Liver (tissue), 9 donors: ENCODE data around the gene HOXD9. TPM values are rescaled to one million over a fixed set of nuclear protein-coding genes. Genes with fewer than 3 reads are reported as not detected.

ENCODE experiments used
- DNase-seq: peaks from one replicate; pipeline ENCODE4 v3.0.0-alpha.2; 2017; ENCODE audit warnings: low spot score
- H3K27ac ChIP-seq, 2 donors: one replicate each; pipeline ENCODE4 v1.7.0; 2013; ENCODE audit warnings: inconsistent platforms in 2 of 2, low read length in 2 of 2, control low read depth in 1 of 2, low read depth in 1 of 2, mild to moderate bottlenecking in 1 of 2
- H3K27me3 ChIP-seq, 4 donors: one replicate each; pipeline versions ENCODE4 v1.6.1 to v1.7.0; 2013; ENCODE audit warnings: low read length in 3 of 4, inconsistent platforms in 1 of 4, mild to moderate bottlenecking in 1 of 4, moderate library complexity in 1 of 4; ENCODE audit not compliant: control insufficient read depth in 4 of 4, insufficient read depth in 4 of 4
- H3K36me3 ChIP-seq, 4 donors: one replicate each; pipeline versions ENCODE4 v1.6.1 to v1.7.0; 2013; ENCODE audit warnings: low read length in 3 of 4, mild to moderate bottlenecking in 3 of 4, low read depth in 1 of 4, moderate library complexity in 1 of 4; ENCODE audit not compliant: control insufficient read depth in 4 of 4, insufficient read depth in 3 of 4
- H3K4me1 ChIP-seq, 4 donors: one replicate each; pipeline versions ENCODE4 v1.6.1 to v1.7.0; 2013; ENCODE audit warnings: low read length in 3 of 4, mild to moderate bottlenecking in 3 of 4, moderate library complexity in 1 of 4; ENCODE audit not compliant: control insufficient read depth in 4 of 4, insufficient read depth in 4 of 4
- H3K4me3 ChIP-seq, 3 donors: one replicate each; pipeline versions ENCODE4 v1.6.1 to v1.7.0; 2013; ENCODE audit warnings: low read length in 3 of 3, control low read depth in 1 of 3, low read depth in 1 of 3, mild to moderate bottlenecking in 1 of 3
- H3K9ac ChIP-seq, 2 donors: one replicate each; pipeline ENCODE4 v1.7.0; 2013; ENCODE audit warnings: low read length in 2 of 2, mild to moderate bottlenecking in 2 of 2, moderate library complexity in 2 of 2, control low read depth in 1 of 2, low read depth in 1 of 2
- H3K9me3 ChIP-seq, 4 donors: one replicate each; pipeline versions ENCODE4 v1.6.1 to v1.7.0; 2013; ENCODE audit warnings: low read length in 3 of 4; ENCODE audit not compliant: control insufficient read depth in 4 of 4
- ATF3 ChIP-seq: IDR thresholded peaks from 2 replicates; pipeline ENCODE4 v1.6.1; 2016; ENCODE audit warnings: antibody characterized with exemption
- CTCF ChIP-seq: fragments of 150-350 bp; IDR thresholded peaks from 2 replicates; pipeline ENCODE4 v1.5.1; 2017; ENCODE audit warnings: improper control_type of control experiment, low read depth, low read length; ENCODE audit not compliant: missing input control
- EGR1 ChIP-seq, 2 donors: IDR thresholded peaks; 2 replicates each; pipeline ENCODE4 v1.6.1; 2016 to 2018; ENCODE audit warnings: antibody characterized with exemption in 2 of 2, low read depth in 2 of 2
- FOXA1 ChIP-seq: IDR thresholded peaks from 2 replicates; pipeline ENCODE4 v1.6.1; 2016; ENCODE audit warnings: antibody characterized with exemption
- FOXA2 ChIP-seq: IDR thresholded peaks from 2 replicates; pipeline ENCODE4 v1.6.1; 2016; ENCODE audit warnings: antibody characterized with exemption
- GABPA ChIP-seq, 2 donors: IDR thresholded peaks in 1 of 2; conservative IDR thresholded peaks in 1 of 2; 2 replicates each; pipeline ENCODE4 v1.6.1; 2016; ENCODE audit warnings: antibody characterized with exemption in 2 of 2, mild to moderate bottlenecking in 1 of 2, moderate library complexity in 1 of 2
- HNF4A ChIP-seq, 2 donors: conservative IDR thresholded peaks; 2 replicates each; pipeline ENCODE4 v1.6.1; 2016; ENCODE audit warnings: antibody characterized with exemption in 2 of 2, mild to moderate bottlenecking in 2 of 2
- HNF4G ChIP-seq: IDR thresholded peaks from 2 replicates; pipeline ENCODE4 v1.6.1; 2016; ENCODE audit warnings: antibody characterized with exemption
- JUND ChIP-seq, 2 donors: IDR thresholded peaks; 2 replicates each; pipeline ENCODE4 v1.6.1; 2016; ENCODE audit warnings: antibody characterized with exemption in 2 of 2
- MAX ChIP-seq: IDR thresholded peaks from 2 replicates; pipeline ENCODE4 v1.6.1; 2016; ENCODE audit warnings: antibody characterized with exemption
- NR2F2 ChIP-seq: IDR thresholded peaks from 2 replicates; pipeline ENCODE4 v1.6.1; 2016; ENCODE audit warnings: antibody characterized with exemption
- RAD21 ChIP-seq, 2 donors: IDR thresholded peaks; 2 replicates each; pipeline ENCODE4 v1.6.1; 2016; ENCODE audit warnings: antibody characterized with exemption in 2 of 2, mild to moderate bottlenecking in 2 of 2
- REST ChIP-seq: IDR thresholded peaks from 2 replicates; pipeline ENCODE4 v1.6.1; 2016; ENCODE audit warnings: antibody characterized with exemption, mild to moderate bottlenecking
- RXRA ChIP-seq, 2 donors: IDR thresholded peaks; 2 replicates each; pipeline ENCODE4 v1.6.1; 2017 to 2018; ENCODE audit warnings: antibody characterized with exemption in 2 of 2, mild to moderate bottlenecking in 1 of 2
- SP1 ChIP-seq: IDR thresholded peaks from 2 replicates; pipeline ENCODE4 v1.6.1; 2018; ENCODE audit warnings: antibody characterized with exemption, mild to moderate bottlenecking
- TAF1 ChIP-seq: conservative IDR thresholded peaks from 2 replicates; pipeline ENCODE4 v1.6.1; 2016; ENCODE audit warnings: antibody characterized with exemption, mild to moderate bottlenecking
- YY1 ChIP-seq: IDR thresholded peaks from 2 replicates; pipeline ENCODE4 v1.6.1; 2016; ENCODE audit warnings: antibody characterized with exemption, mild to moderate bottlenecking
- WGBS: extraction: QIAGEN DNeasy Blood & Tissue Kit; methylation state at CpG from one replicate; pipeline ENCODE4 v1.1.7; 2013; 5-methylcytosine and 5-hydroxymethylcytosine counted together
- polyA plus RNA-seq, 2 donors: library from polyadenylated mRNA; stranded (reverse) in 1 of 2; unstranded in 1 of 2; fragments of 200-250 nt in 1 of 2; fragments of >200 nt in 1 of 2; fragmentation: Nextera tagmentation in 1 of 2; extraction: Ambion mirVana in 1 of 2; gene quantifications; one replicate each; pipeline versions ENCODE4 v1.2.1 to v1.2.3, GENCODE V29; 2013 to 2015
- total RNA-seq, 2 donors: library from RNA; depleted of rRNA; stranded (reverse); fragments of >200 nt; gene quantifications; one replicate each; pipeline ENCODE4 v1.2.3, GENCODE V29; 2014
- TF ChIP-seq, protein P1 (sequence below): IDR thresholded peaks from 2 replicates; pipeline ENCODE4 v1.6.1; 2016; ENCODE audit warnings: antibody characterized with exemption
- donor health status: healthy.
- donor health status: healthy.
- donor health status: healthy.
- donor health status: healthy.
- donor health status: healthy.

HOXD9 gene
- total and polyA plus RNA-seq, 4 donors = 0.07 TPM; not detected in 3

GRCh38 chr2:176078541-176079284, 43.8 kb upstream of the HOXD9 start:
- no peaks in the 10 kb centered on the region for H3K36me3 ChIP-seq
- H3K9me3 ChIP-seq = peaks cover 0 to 25% (median 5%) of the 10 kb centered on the region in 4 donors
- H3K4me3 ChIP-seq = no peak overlapping the region
- no peak for TF ChIP-seq RXRA (IDR thresholded peaks at IDR 0.05)
- TF ChIP-seq TAF1 = no peak
- TF ChIP-seq JUND (IDR thresholded peaks at IDR 0.05) = no peak
- TF ChIP-seq, protein P1, sequence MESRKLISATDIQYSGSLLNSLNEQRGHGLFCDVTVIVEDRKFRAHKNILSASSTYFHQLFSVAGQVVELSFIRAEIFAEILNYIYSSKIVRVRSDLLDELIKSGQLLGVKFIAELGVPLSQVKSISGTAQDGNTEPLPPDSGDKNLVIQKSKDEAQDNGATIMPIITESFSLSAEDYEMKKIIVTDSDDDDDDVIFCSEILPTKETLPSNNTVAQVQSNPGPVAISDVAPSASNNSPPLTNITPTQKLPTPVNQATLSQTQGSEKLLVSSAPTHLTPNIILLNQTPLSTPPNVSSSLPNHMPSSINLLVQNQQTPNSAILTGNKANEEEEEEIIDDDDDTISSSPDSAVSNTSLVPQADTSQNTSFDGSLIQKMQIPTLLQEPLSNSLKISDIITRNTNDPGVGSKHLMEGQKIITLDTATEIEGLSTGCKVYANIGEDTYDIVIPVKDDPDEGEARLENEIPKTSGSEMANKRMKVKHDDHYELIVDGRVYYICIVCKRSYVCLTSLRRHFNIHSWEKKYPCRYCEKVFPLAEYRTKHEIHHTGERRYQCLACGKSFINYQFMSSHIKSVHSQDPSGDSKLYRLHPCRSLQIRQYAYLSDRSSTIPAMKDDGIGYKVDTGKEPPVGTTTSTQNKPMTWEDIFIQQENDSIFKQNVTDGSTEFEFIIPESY = no peak
- peaks cover 5 to 64% (median 39%) of the 10 kb centered on the region in 4 donors for H3K27me3 ChIP-seq
- no peak overlapping the region for H3K27ac ChIP-seq
- peaks cover 0 to 16% (median 5%) of the 10 kb centered on the region in 4 donors for H3K4me1 ChIP-seq
- WGBS = 7% methylated on average over 25 of the region's 25 CpGs
- DNase-seq = no peak
- H3K9ac ChIP-seq = no peak overlapping the region

GRCh38 chr2:176079285-176079830, 43.2 kb upstream of the HOXD9 start:
- no peak overlapping the region for H3K9ac ChIP-seq
- no peak for TF ChIP-seq GABPA (IDR thresholded peaks at IDR 0.05 in 1 of 2, conservative IDR thresholded peaks at IDR 0.05 in 1 of 2)
- no peak for TF ChIP-seq HNF4G
- no peak for TF ChIP-seq SP1
- no peak for TF ChIP-seq TAF1
- TF ChIP-seq RAD21 (IDR thresholded peaks at IDR 0.05) = no peak
- TF ChIP-seq REST = no peak
- no peak for TF ChIP-seq JUND (IDR thresholded peaks at IDR 0.05)
- TF ChIP-seq CTCF = no peak
- TF ChIP-seq HNF4A (conservative IDR thresholded peaks at IDR 0.05) = no peak
- TF ChIP-seq NR2F2 = no peak
- no peak for TF ChIP-seq ATF3
- no peak for TF ChIP-seq FOXA2
- TF ChIP-seq, protein P1 = no peak
- TF ChIP-seq MAX = no peak
- TF ChIP-seq RXRA (IDR thresholded peaks at IDR 0.05) = no peak
- no peak for TF ChIP-seq YY1
- no peak for TF ChIP-seq FOXA1
- TF ChIP-seq EGR1 (IDR thresholded peaks at IDR 0.05; ENCODE audit: low read depth in 2 of 2) = no peak
- H3K4me1 ChIP-seq = peaks cover 0 to 16% (median 5%) of the 10 kb centered on the region in 4 donors
- peaks cover 5 to 68% (median 40%) of the 10 kb centered on the region in 4 donors for H3K27me3 ChIP-seq
- peak; percentile 30 for DNase-seq
- H3K4me3 ChIP-seq = peak overlapping the region in 1 of 3 donors; percentile 35
- no peak overlapping the region for H3K27ac ChIP-seq
- 6% methylated on average over 30 of the region's 30 CpGs for WGBS
- H3K36me3 ChIP-seq = no peaks in the 10 kb centered on the region
- H3K9me3 ChIP-seq = peaks cover 0 to 27% (median 5%) of the 10 kb centered on the region in 4 donors
